ENCODE measurements around the gene PAPLN.

The PAPLN gene

DNA sequence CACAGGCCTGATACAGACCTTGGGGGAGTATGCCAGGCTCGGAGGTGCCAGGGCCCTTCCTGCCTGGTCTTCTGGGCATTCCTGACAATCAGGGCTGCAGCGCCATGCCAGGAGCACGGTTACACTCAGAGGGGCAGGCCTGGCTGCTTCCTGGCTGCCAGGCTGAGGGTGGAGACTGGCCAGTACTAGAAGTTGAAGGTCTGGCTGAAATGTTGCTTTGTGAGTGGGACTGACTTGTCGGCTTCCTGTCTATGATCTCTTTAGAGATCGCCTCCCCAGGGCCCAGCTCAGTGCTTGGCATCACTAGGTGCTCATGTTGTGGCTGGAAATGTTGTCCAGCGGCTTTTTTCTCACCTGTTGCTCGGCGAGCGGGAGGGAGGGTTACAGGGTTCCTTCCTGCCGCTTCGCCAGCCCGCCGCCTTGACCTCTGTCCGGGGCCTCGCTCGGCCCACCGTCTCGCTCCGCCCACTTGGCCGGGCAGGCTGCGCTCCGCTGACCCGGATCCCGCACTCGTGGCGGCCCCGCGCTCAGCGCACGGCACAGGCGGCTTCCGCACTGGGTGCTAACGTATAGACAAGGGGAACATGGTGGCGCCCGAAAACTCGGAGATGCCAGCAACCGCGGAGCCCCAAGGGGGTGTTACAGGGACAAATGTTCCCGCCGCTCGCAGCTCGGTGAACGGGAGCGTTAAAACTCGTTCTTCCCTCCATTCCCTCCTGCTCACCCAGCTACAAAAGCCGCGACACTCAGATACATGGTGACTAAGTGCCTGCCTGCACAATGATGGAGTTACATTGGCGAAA lies 32.6 kb downstream of the PAPLN start:
- no peak overlapping the region for H3K4me3 ChIP-seq (ENCODE audit: low read depth, low read length)
- no peak for DNase-seq (ENCODE audit: low read depth)

DNA sequence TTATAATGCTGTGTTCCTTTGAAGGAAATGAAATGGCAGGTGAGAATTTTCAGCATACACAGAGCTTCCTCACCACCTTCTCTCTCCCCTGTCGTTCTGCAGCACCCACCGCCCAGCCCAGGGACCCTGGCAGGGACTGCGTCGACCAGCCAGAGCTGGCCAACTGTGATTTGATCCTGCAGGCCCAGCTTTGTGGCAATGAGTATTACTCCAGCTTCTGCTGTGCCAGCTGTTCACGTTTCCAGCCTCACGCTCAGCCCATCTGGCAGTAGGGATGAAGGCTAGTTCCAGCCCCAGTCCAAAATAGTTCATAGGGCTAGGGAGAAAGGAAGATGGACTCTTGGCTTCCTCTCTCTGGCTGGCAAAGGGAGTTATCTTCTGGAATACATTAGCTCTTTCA lies 35.1 kb downstream of the PAPLN start:
- TF ChIP-seq MYC (IDR thresholded peaks at IDR 0.05; ENCODE audit: low read depth, low read length) (no peak), POLR2A (IDR thresholded peaks at IDR 0.05; ENCODE audit: extremely low read depth, insufficient read length) (no peak)
- TF ChIP-seq, protein P1, sequence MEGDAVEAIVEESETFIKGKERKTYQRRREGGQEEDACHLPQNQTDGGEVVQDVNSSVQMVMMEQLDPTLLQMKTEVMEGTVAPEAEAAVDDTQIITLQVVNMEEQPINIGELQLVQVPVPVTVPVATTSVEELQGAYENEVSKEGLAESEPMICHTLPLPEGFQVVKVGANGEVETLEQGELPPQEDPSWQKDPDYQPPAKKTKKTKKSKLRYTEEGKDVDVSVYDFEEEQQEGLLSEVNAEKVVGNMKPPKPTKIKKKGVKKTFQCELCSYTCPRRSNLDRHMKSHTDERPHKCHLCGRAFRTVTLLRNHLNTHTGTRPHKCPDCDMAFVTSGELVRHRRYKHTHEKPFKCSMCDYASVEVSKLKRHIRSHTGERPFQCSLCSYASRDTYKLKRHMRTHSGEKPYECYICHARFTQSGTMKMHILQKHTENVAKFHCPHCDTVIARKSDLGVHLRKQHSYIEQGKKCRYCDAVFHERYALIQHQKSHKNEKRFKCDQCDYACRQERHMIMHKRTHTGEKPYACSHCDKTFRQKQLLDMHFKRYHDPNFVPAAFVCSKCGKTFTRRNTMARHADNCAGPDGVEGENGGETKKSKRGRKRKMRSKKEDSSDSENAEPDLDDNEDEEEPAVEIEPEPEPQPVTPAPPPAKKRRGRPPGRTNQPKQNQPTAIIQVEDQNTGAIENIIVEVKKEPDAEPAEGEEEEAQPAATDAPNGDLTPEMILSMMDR (IDR thresholded peaks at IDR 0.05; ENCODE audit: low read depth, low read length) = no peak
- TF ChIP-seq, protein P2, sequence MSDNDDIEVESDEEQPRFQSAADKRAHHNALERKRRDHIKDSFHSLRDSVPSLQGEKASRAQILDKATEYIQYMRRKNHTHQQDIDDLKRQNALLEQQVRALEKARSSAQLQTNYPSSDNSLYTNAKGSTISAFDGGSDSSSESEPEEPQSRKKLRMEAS (IDR thresholded peaks at IDR 0.05; ENCODE audit: low read depth, low read length) = no peak
- DNase-seq (ENCODE audit: low read depth) = no peak
- H3K4me3 ChIP-seq (ENCODE audit: low read depth, low read length) = no peak overlapping the region

More for the DNA sequence above, 32.6 kb downstream of the PAPLN start:
- TF ChIP-seq MYC (IDR thresholded peaks at IDR 0.05; ENCODE audit: low read depth, low read length) (no peak), POLR2A (IDR thresholded peaks at IDR 0.05; ENCODE audit: extremely low read depth, insufficient read length) (no peak)
- TF ChIP-seq, protein P1 (IDR thresholded peaks at IDR 0.05; ENCODE audit: low read depth, low read length) = no peak

DNA sequence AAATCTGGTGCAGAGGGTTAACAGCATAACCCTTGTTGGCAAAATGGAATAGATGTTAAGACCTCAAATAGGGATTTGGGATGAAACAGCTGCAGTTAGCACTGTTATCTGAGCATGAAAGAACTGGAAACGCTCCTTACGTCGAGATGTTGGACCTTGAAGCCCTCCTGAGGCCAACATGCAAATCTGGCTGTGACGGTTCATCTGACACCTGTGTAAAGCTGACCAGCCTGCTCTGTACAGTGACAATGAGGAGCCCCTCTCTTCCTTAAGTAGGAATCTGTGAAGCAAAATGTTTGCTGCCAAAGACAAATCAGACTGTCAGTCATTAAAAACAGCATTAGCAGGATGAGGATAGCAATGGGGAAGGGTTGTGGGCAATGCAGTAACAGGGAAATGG lies 36.5 kb downstream of the PAPLN start:
- H3K4me3 ChIP-seq (ENCODE audit: low read depth, low read length) = no peak overlapping the region
- no peak for DNase-seq (ENCODE audit: low read depth)
- TF ChIP-seq POLR2A (IDR thresholded peaks at IDR 0.05; ENCODE audit: extremely low read depth, insufficient read length) (no peak), MYC (IDR thresholded peaks at IDR 0.05; ENCODE audit: low read depth, low read length) (no peak)
- TF ChIP-seq, protein P1 (IDR thresholded peaks at IDR 0.05; ENCODE audit: low read depth, low read length) = no peak
- TF ChIP-seq, protein P2 (IDR thresholded peaks at IDR 0.05; ENCODE audit: low read depth, low read length) = no peak

DNA sequence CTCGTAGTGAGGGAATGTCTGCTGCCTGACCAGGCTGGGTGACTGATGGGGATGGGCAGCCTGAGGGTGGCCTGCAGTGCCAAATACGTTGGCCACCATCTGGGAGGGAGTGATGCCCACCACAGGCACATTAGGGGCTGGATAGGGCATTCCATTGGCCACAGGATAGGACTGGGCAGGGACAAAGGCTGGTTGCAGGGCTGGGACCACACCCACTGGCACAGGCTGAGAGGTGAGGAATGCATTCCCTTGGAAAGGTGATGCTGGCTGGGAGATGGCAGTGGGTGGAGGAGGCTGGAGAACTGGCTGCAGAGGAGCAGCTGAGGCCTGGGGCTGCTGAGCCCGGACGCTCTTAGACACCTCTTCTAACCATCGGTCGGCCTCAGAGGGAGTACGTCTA lies 39.5 kb downstream of the PAPLN start:
- no peak for DNase-seq (ENCODE audit: low read depth)
- TF ChIP-seq MYC (IDR thresholded peaks at IDR 0.05; ENCODE audit: low read depth, low read length) = no peak
- TF ChIP-seq, protein P1 (IDR thresholded peaks at IDR 0.05; ENCODE audit: low read depth, low read length) = no peak
- TF ChIP-seq, protein P2 (IDR thresholded peaks at IDR 0.05; ENCODE audit: low read depth, low read length) = no peak
- TF ChIP-seq POLR2A (IDR thresholded peaks at IDR 0.05; ENCODE audit: extremely low read depth, insufficient read length) = no peak
- no peak overlapping the region for H3K4me3 ChIP-seq (ENCODE audit: low read depth, low read length)

DNA sequence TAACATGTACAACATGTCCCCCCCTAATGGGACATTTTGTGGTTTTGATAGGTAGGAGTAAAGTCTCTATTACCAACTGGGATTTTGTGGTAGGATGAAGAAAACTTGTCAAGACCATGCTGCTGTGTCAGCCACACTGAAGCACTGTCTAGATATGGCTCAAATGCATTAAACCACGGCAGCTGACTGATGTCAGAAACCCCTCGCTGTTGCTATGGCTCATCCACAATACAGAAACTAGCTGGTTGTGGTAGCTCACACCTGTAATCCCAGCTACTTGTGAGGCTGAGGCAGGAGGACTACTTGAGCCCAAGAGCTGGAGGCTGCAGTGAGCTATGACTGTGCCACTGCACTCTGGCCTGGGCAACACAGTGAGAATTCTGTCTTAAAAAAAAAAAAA lies 40.1 kb downstream of the PAPLN start:
- TF ChIP-seq MYC (IDR thresholded peaks at IDR 0.05; ENCODE audit: low read depth, low read length) = no peak
- no peak for TF ChIP-seq POLR2A (IDR thresholded peaks at IDR 0.05; ENCODE audit: extremely low read depth, insufficient read length)
- DNase-seq (ENCODE audit: low read depth) = no peak
- H3K4me3 ChIP-seq (ENCODE audit: low read depth, low read length) = no peak overlapping the region

DNA sequence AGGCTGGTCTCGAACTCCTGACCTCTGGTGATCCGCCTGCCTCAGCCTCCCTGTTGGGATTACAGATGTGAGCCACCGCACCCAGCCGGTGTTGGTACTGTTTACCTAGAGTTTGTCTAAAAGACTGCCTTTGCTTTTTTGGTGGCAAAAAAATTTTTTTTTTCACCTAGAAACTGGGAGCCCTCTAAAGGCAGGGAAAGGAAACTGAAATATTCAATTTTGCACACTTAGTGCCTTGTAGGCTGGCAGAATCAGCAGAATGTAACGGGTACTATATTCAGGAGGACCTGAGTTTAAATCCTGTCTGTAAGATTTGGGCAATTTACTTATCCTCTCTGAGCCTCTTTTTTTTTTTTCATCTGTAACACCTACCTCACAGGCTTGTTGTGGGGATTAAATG lies 43.6 kb downstream of the PAPLN start:
- no peak for TF ChIP-seq MYC (IDR thresholded peaks at IDR 0.05; ENCODE audit: low read depth, low read length)
- TF ChIP-seq, protein P2 (IDR thresholded peaks at IDR 0.05; ENCODE audit: low read depth, low read length) = no peak
- TF ChIP-seq, protein P1 (IDR thresholded peaks at IDR 0.05; ENCODE audit: low read depth, low read length) = no peak
- no peak for TF ChIP-seq POLR2A (IDR thresholded peaks at IDR 0.05; ENCODE audit: extremely low read depth, insufficient read length)
- no peak for DNase-seq (ENCODE audit: low read depth)
- H3K4me3 ChIP-seq (ENCODE audit: low read depth, low read length) = no peak overlapping the region

Measured in NB4 (cell line).